ENCODE results near the gene DLG2.

GRCh38 chr11:84437071-84437980 lies 1189.8 kb downstream of the DLG2 start:
- TF ChIP-seq TAF1 (IDR thresholded peaks at IDR 0.05; ENCODE audit: borderline replicate concordance, insufficient read depth, low read length) (no peak), POLR2AphosphoS5 (IDR thresholded peaks at IDR 0.05; ENCODE audit: low read depth, low read length) (no peak)
